ENCODE data around the gene AAK1.
"Not testable (repeated sequence)": the region's sequence is repeated elsewhere in the genome, so short reads cannot be mapped to it uniquely, and the experiment has no call there.

Gene AAK1

GRCh38 chr2:69452687-69453086, 190.9 kb downstream of the AAK1 start:
- DNase-seq (ENCODE audit: low spot score), result no peak

GRCh38 chr2:69450735-69451416, 192.7 kb downstream of the AAK1 start:
- DNase-seq (ENCODE audit: low spot score), result no peak

DNA sequence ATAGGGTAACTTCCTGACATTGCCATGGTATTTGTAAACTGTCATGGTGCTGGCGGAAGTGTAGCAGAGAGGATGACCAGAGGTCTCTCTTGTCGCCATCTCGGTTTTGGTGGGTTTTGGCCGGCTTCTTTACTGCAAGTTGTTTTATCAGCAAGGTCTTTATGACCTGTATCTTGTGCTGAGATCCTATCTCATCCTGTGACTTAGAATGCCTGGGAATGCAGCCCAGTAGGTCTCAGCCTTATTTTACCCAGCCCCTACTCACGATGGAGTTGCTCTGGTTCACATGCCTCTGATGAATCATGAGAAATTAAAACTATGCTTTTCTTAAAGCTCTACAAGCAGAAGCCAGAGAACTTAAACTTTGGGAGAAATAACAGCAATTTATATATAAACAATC, 193.6 kb downstream of the AAK1 start:
- DNase-seq (ENCODE audit: low spot score), result no peak

DNA sequence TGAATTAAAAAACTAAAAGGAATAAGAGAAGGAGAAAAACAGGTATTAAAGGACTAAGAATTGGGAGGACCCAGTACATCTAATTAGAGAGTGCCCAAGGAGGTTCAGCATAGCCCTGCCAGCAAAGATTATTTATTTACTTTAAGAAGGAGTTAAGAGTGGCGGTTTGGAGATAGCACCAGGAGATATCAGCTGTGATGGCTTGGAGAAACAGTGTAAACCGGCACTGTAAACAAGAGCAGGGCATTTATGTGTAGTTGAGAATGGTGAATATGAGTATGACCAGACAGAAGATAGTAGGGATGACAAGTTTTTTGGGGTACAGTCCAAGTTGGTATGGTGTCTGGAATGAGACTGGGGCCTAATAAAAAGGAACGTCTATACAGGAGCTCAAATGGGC, 199.9 kb downstream of the AAK1 start:
- not testable (repeated sequence) for DNase-seq (ENCODE audit: low spot score)

GRCh38 chr2:69439499-69439898, 204.0 kb downstream of the AAK1 start:
- not testable (repeated sequence) for DNase-seq (ENCODE audit: low spot score)

GRCh38 chr2:69438580-69438979, 205.0 kb downstream of the AAK1 start:
- DNase-seq (ENCODE audit: low spot score), result no peak

- DNase-seq (ENCODE audit: low spot score), result peak; percentile 63
These were observed 205.8 kb downstream of the AAK1 start for GRCh38 chr2:69437751-69438154.

GRCh38 chr2:69436938-69437750, 206.4 kb downstream of the AAK1 start, which contains the start of gene NFU1:
Gene NFU1, minus strand, starts transcription at chr2:69437435. Its CDS starts 13 bp downstream, at chr2:69437422.
- DNase-seq (ENCODE audit: low spot score), result peak; percentile 96

GRCh38 chr2:69436596-69436937, 207.0 kb downstream of the AAK1 start:
- no peak for DNase-seq (ENCODE audit: low spot score)

GRCh38 chr2:69434753-69435152, 208.8 kb downstream of the AAK1 start:
- no peak for DNase-seq (ENCODE audit: low spot score)

GRCh38 chr2:69429491-69430183, 213.9 kb downstream of the AAK1 start:
- no peak for DNase-seq (ENCODE audit: low spot score)

DNA sequence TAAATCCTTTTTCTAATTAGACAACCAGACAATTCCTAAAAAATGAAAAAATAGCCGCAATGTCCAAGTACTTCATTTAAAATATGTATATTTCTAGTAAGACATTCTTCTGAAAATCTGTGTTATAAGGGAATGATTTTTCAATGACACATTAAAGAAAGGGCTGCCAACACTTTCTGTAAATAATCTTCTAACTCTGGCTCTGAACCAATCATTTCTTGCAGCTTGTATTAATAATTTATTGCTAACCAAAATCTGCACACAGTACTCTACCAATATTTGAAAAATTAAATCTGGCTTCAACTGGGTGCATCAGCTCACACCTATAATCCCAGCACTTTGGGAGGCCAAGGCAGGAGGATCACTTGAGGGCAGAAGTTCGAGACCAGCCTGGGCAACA, 214.6 kb downstream of the AAK1 start:
- peak; percentile 15 for DNase-seq (ENCODE audit: low spot score)

- DNase-seq (ENCODE audit: low spot score), result no peak
These were observed 219.1 kb downstream of the AAK1 start for GRCh38 chr2:69424419-69424818.

DNA sequence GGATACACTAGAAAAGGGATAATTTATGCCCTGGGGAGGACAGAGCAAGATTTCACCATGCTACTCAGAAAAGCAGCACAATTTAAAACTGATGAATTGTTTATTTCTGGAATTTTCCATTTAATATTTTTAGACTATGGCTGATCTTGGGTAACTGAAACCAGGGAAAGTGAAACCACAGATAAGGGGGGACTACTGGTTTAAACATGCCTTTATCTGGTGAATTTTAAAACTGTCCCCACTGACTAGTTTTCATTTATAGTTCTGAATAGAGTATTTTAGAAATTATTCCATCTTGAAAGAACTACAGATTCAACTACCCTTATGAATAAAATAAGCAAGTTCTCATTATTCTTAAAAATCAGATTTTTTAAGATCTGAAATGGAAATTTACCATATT, 221.3 kb downstream of the AAK1 start:
- DNase-seq (ENCODE audit: low spot score), result no peak

- not testable (repeated sequence) for DNase-seq (ENCODE audit: low spot score)
These were observed 224.4 kb downstream of the AAK1 start for GRCh38 chr2:69419111-69419510.

DNA sequence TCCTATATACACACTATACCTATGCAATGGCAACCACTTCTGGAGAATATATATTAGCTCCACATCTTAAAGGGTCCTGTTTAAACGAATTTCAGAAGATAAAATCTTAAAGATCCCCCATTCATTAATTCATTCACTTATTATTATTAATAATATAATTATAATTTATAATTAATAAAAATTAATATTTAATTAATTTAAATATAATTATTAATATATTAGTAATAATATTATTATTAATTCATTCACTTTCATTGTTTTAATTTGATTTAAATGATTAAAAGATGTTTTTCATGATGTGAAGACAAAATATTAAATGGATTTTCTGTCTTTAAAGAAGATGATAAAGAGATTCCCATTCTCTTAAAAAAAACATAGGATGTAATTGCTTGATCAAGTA, 227.4 kb downstream of the AAK1 start:
- no peak for DNase-seq (ENCODE audit: low spot score)
